GM12873 (cell line): ENCODE measurements around the gene TNS4.

Experiments
- CTCF ChIP-seq: IDR thresholded peaks from 2 replicates; pipeline ENCODE4 v1.5.1; 2012; ENCODE audit warnings: low read depth, mild to moderate bottlenecking, moderate library complexity, low read length, control low read depth; ENCODE audit not compliant: insufficient read depth; ENCODE audit errors: missing control alignments

Gene TNS4

DNA sequence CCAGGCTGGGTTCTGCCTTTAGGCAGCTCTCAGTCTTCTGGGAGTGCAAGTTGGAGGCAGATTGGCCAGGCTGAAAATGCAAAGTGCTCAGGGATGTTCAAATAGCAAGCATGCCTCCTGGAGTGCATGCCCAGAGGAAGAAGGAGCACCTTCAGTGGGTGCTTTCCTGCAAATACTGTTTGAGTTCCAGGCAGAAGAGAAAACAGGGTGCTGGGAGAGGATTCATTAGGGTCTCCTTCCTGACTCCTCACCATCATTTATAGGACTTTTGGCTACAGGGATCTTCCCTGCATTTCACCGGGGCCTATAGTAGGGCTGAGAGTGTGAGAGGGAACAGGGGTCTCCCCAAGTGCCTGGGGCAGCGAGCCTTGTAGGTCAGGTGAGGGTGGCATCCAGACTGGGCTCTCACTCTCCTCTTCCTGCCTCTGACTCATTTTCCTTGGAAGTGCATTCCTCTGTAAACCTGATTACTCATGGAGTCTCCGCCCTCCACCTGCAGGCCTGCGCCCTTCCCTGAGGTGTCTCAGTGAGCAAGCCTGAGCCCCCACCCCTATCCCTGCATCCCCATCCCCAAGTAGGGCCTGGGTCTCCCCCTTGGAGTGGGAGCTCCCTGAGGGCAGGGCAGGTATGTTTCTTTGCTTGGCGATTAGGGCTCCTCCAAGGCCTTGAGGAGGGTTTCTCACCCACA is 17.1 kb upstream of the TNS4 start:
- no peak for TF ChIP-seq CTCF

GRCh38 chr17:40517981-40518380 is 16.6 kb upstream of the TNS4 start:
- no peak for TF ChIP-seq CTCF

- TF ChIP-seq CTCF, result no peak
Measured at GRCh38 chr17:40517286-40517662, 15.9 kb upstream of the TNS4 start.

DNA sequence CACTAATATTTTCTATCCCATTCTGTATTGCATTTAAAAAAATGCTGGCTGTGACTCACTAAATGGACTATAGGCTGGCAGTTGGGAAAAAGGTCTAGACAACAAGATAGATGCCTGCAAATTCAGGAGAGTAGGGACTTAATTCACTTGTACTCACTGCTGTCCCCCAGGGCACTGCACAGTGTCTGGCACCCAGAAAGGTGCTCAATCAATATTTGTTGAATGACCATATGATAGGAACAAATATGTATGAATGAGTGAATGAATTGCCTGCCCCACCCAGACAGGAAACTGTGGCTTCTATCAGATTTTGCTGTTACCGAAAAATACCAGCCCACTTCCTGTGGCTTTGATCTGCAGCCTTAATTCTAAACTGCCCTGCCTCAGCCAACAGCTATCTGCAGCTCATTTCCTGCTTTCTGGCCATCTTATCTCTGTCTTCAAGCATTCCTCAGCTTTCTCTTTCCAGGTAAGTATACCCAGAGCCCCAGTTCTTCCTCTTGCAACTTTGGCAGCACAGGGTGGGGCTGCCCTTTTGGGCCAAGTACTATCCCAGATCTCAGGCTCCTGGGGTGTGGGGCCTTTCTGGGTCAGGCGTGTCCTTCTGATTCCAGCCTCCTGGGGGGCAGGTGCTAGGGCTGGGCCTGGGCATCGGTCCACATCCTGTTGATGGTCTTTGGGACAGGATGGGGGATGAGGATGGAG is 15.3 kb upstream of the TNS4 start:
- TF ChIP-seq CTCF, result no peak

DNA sequence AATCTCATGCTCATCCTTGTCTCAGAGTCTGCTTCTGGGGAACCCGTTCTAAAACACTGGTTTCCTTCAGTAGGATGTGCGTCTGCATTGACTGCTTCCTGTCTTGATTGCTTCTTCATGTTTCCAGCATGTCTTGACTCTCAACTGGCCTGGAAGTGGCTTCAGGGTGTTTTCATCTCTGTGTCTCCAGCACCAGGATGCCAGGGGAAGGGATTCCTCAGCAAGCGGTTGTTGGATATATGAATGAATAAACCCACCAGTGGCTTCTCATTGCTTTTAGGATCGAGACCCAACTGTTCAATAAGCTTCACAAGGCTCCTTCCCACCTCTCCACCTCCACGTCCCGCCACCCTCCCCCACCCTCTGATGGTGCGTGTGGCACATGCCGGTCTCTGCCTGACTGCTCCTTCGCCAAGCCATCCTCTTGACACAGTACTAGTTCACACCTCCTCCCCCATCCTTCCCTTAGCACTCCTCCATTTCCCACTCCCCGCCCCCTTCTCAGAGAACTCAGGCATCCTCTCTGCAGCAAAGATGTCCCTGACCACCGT is 14.1 kb upstream of the TNS4 start:
- no peak for TF ChIP-seq CTCF

DNA sequence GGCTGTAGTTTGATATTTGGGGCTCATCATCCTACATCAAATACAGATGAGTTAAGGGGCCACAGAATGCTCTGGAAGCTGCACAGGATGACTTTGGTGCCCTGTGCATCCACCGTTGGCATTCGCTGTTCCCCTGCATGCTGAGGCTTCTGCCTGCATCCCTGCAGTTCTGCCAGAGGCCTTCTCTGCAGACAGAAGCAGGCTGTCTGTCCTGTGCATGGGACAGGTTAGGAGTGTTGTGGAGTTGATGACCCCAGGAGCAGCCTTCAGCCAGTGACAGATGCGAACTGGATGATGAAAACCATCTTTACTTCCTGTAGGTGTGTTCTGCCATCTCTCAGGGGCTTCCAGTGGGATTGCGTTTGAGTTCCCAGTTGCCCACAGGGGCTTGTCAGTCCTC is 13.6 kb upstream of the TNS4 start:
- no peak for TF ChIP-seq CTCF

GRCh38 chr17:40514013-40514875 is 12.8 kb upstream of the TNS4 start:
- no peak for TF ChIP-seq CTCF
